Keratinocyte (primary cell): ENCODE results near the gene PRKAR1B. TPM values are rescaled to one million over a fixed set of nuclear protein-coding genes. Genes with fewer than 3 reads are reported as not detected.

Source experiments
- DNase-seq: peaks from one replicate; pipeline ENCODE4 v3.0.0-alpha.2; 2011; ENCODE audit warnings: low read depth, missing footprints, low spot score
- FAIRE-seq: peaks from 2 replicates; lab custom pipeline; 2011; peaks lifted over from hg19 to GRCh38; lab: Jason Lieb, UNC
- H2AFZ ChIP-seq: 2 replicates; pipeline ENCODE4 v1.6.0; 2012; ENCODE audit warnings: low read length, control low read depth, inconsistent platforms; ENCODE audit not compliant: control insufficient read depth
- H3K27ac ChIP-seq: 2 replicates; pipeline ENCODE4 v1.5.1; 2011; ENCODE audit warnings: low read length; ENCODE audit not compliant: control insufficient read depth, insufficient read depth
- H3K27me3 ChIP-seq: 3 replicates; pipeline ENCODE4 v1.6.0; 2011; ENCODE audit warnings: low read length; ENCODE audit not compliant: control insufficient read depth, insufficient read depth; ENCODE audit errors: extremely low read depth
- H3K36me3 ChIP-seq, 2 experiments: 2 replicates in 1 of 2; 3 replicates in 1 of 2; pipeline ENCODE4 v1.5.1; 2011; ENCODE audit warnings: low read length in 2 of 2, mild to moderate bottlenecking in 1 of 2; ENCODE audit not compliant: control insufficient read depth in 2 of 2, insufficient read depth in 2 of 2; ENCODE audit errors: extremely low read depth in 1 of 2
- H3K4me1 ChIP-seq: 3 replicates; pipeline ENCODE4 v1.5.1; 2011; ENCODE audit warnings: low read length; ENCODE audit not compliant: control insufficient read depth, insufficient read depth; ENCODE audit errors: extremely low read depth
- H3K4me2 ChIP-seq: 3 replicates; pipeline ENCODE4 v1.6.0; 2011; ENCODE audit warnings: low read depth, low read length; ENCODE audit not compliant: control insufficient read depth, insufficient read depth; ENCODE audit errors: extremely low read depth
- H3K4me3 ChIP-seq, 3 experiments: fragments of 200-600 bp in 1 of 3; sonication (generic) in 1 of 3; 2 replicates in 2 of 3; 3 replicates in 1 of 3; pipeline ENCODE4 v1.5.1; 2011 to 2016; ENCODE audit warnings: low read length in 3 of 3, mild to moderate bottlenecking in 3 of 3, control low read depth in 2 of 3, inconsistent platforms in 1 of 3, low read depth in 1 of 3, mixed read lengths in 1 of 3, mixed run types in 1 of 3, moderate library complexity in 1 of 3; ENCODE audit not compliant: control insufficient read depth in 2 of 3, insufficient read depth in 2 of 3; ENCODE audit errors: extremely low read depth in 1 of 3
- H3K79me2 ChIP-seq: 2 replicates; pipeline ENCODE4 v1.6.0; 2012; ENCODE audit warnings: low read length; ENCODE audit not compliant: control insufficient read depth, insufficient read depth
- H3K9ac ChIP-seq: 3 replicates; pipeline ENCODE4 v1.6.0; 2011; ENCODE audit warnings: low read length; ENCODE audit not compliant: control insufficient read depth, insufficient read depth; ENCODE audit errors: extremely low read depth
- H3K9me1 ChIP-seq: 3 replicates; pipeline ENCODE4 v1.6.0; 2011; ENCODE audit warnings: low read length; ENCODE audit not compliant: control insufficient read depth, insufficient read depth; ENCODE audit errors: extremely low read depth
- H3K9me3 ChIP-seq: 2 replicates; pipeline ENCODE4 v1.5.1; 2012; ENCODE audit warnings: low read depth, low read length; ENCODE audit not compliant: control insufficient read depth
- H4K20me1 ChIP-seq: 3 replicates; pipeline ENCODE4 v1.6.0; 2011; ENCODE audit warnings: low read length; ENCODE audit not compliant: control insufficient read depth, insufficient read depth; ENCODE audit errors: extremely low read depth
- EZH2 ChIP-seq: IDR thresholded peaks from one replicate; pipeline ENCODE4 v1.6.1; 2012; ENCODE audit warnings: inconsistent platforms, mild to moderate bottlenecking, low read length, moderate library complexity
- dilution Hi-C: fragments of 300-500 bp; cut with MboI; formaldehyde crosslinking; loops from one replicate; pipeline ENCODE4 v1.7.0; 2020; ENCODE audit warnings: low sequenced_read_pairs; ENCODE audit not compliant: extremely low pct_ligation_motif_present
- polyA plus RNA-seq, 5 experiments: library from polyadenylated mRNA; depleted of rRNA in 3 of 5; stranded (reverse) in 3 of 5; stranded (forward) in 1 of 5; unstranded in 1 of 5; fragments of >200 nt; gene quantifications; 1 replicate in 1 of 5; 2 replicates in 3 of 5; 3 replicates in 1 of 5; pipeline versions ENCODE4 v1.2.1 to v1.2.3, GENCODE V29; 2011 to 2012; ENCODE audit warnings: missing spikeins in 2 of 5, low read depth in 1 of 5, low replicate concordance in 1 of 5
- TF ChIP-seq, protein P1 (sequence below), 3 experiments: IDR thresholded peaks in 1 of 3; conservative IDR thresholded peaks in 1 of 3; optimal IDR thresholded peaks in 1 of 3; 2 replicates in 2 of 3; 3 replicates in 1 of 3; pipeline versions ENCODE3 to v1.5.1; 2011; ENCODE audit warnings: low read length in 3 of 3, mild to moderate bottlenecking in 3 of 3, moderate library complexity in 2 of 3, control low read depth in 1 of 3, inconsistent platforms in 1 of 3; ENCODE audit not compliant: insufficient read depth in 2 of 3; ENCODE audit errors: extremely low read depth in 1 of 3

The PRKAR1B gene
- polyA plus RNA-seq, 1 donor (not counting 4 experiments of a cell fraction or from before 2014, with no cell fraction given): 10.8 TPM

DNA sequence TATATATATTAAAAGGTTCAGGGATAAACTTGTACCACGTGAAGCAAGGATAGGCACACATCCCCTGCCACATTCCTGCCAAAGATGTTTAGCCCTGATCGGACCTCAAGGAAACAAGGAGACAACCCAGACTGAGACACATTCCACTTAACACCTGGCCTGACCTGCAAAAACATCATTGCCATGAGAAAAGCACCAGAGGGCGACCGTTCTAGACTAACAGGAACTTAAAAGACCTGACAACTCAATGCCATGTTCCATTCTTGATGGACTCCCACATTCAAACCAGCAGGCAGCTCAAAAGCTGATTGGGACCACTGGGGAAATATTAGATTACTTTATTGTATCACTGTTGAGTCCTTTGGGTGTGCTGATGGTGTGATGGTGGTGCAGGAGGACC, 199.4 kb downstream of the PRKAR1B start:
- no peaks in the 10 kb centered on the region for H3K9me3 ChIP-seq
- TF ChIP-seq EZH2: no peak
- TF ChIP-seq, protein P1, sequence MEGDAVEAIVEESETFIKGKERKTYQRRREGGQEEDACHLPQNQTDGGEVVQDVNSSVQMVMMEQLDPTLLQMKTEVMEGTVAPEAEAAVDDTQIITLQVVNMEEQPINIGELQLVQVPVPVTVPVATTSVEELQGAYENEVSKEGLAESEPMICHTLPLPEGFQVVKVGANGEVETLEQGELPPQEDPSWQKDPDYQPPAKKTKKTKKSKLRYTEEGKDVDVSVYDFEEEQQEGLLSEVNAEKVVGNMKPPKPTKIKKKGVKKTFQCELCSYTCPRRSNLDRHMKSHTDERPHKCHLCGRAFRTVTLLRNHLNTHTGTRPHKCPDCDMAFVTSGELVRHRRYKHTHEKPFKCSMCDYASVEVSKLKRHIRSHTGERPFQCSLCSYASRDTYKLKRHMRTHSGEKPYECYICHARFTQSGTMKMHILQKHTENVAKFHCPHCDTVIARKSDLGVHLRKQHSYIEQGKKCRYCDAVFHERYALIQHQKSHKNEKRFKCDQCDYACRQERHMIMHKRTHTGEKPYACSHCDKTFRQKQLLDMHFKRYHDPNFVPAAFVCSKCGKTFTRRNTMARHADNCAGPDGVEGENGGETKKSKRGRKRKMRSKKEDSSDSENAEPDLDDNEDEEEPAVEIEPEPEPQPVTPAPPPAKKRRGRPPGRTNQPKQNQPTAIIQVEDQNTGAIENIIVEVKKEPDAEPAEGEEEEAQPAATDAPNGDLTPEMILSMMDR (optimal IDR thresholded peaks at IDR 0.05 in 1 of 3, IDR thresholded peaks at IDR 0.05 in 1 of 3, conservative IDR thresholded peaks at IDR 0.05 in 1 of 3; ENCODE audit: extremely low read depth in 1 of 3, insufficient read depth in 2 of 3, low read length in 3 of 3): no peak
- no peaks in the 10 kb centered on the region for H3K79me2 ChIP-seq
- dilution Hi-C loops: no loop called here
- no peak overlapping the region for H3K27ac ChIP-seq
- DNase-seq (no peak), FAIRE-seq (peak; percentile 32)
- no peak overlapping the region for H3K4me3 ChIP-seq
- H3K27me3 ChIP-seq: peaks cover 7% of the 10 kb centered on the region
- no peaks in the 10 kb centered on the region for H3K9me1 ChIP-seq
- H3K4me1 ChIP-seq: peaks cover 10% of the 10 kb centered on the region
- no peaks in the 10 kb centered on the region for H4K20me1 ChIP-seq
- no peaks in the 10 kb centered on the region for H3K36me3 ChIP-seq
- H3K4me2 ChIP-seq: no peak overlapping the region
- H3K9ac ChIP-seq: no peak overlapping the region
- H2AFZ ChIP-seq: no peak overlapping the region

DNA sequence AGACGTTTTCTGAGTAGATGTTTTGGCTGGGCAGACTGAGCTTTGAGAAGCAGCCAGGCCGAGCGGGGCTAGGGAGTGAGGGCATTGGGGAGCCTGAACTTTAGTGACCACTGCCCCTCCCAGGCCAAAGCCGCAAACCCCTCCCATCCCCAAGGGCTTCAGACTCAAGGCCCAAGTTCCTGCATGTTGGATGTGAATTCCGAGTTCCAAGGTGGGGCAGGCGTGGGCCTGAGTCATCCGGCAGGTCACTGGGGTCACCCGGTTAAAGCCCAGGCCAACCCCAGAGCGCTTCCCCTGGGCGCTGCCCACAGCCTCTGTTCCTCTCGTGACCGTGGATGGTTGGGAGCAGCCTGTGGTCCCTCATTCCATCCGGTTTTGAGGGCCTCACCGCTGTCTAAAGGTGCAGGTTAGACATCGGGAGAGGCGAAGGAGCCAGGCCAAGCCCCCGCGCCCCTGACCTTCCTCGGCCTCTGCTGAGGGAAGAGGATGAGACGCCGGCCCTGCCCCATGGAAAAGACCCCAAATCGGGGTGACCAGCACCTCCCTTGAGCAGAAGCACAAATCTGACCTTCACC, 200.5 kb downstream of the PRKAR1B start:
- Histone ChIP-seq H3K9me1 (no peaks in the 10 kb centered on the region), H4K20me1 (no peaks in the 10 kb centered on the region), H3K4me3 (no peak overlapping the region), H3K4me1 (peaks cover 18% of the 10 kb centered on the region), H2AFZ (no peak overlapping the region), H3K4me2 (no peak overlapping the region), H3K9ac (no peak overlapping the region), H3K79me2 (no peaks in the 10 kb centered on the region), H3K27me3 (peaks cover 19% of the 10 kb centered on the region), H3K9me3 (no peaks in the 10 kb centered on the region), H3K27ac (no peak overlapping the region), H3K36me3 (no peaks in the 10 kb centered on the region)
- FAIRE-seq (no peak), DNase-seq (no peak)
- TF ChIP-seq, protein P1 (optimal IDR thresholded peaks at IDR 0.05 in 1 of 3, IDR thresholded peaks at IDR 0.05 in 1 of 3, conservative IDR thresholded peaks at IDR 0.05 in 1 of 3; ENCODE audit: extremely low read depth in 1 of 3, insufficient read depth in 2 of 3, low read length in 3 of 3): no peak
- no peak for TF ChIP-seq EZH2
- dilution Hi-C loops: no loop called here
